Activated T-cell treated with anti-CD3 and anti-CD28 coated beads, Interleukin-2, amount 50 U/mL, for 1 hour (primary cell): ENCODE results near the gene GATA5.

ENCODE experiments used
- DNase-seq: peaks from one replicate; pipeline ENCODE4 v3.0.0-alpha.2; 2020

Gene GATA5

GRCh38 chr20:62472138-62472940 lies 3.5 kb downstream of the GATA5 start:
- no peak for DNase-seq

GRCh38 chr20:62470459-62470858 lies 5.3 kb downstream of the GATA5 start:
- no peak for DNase-seq

GRCh38 chr20:62470001-62470400 lies 5.8 kb downstream of the GATA5 start:
- DNase-seq, result no peak

GRCh38 chr20:62469352-62469751 lies 6.4 kb downstream of the GATA5 start:
- no peak for DNase-seq

GRCh38 chr20:62466806-62467537 lies 8.8 kb downstream of the GATA5 start:
- no peak for DNase-seq

- DNase-seq, result no peak
Observed at GRCh38 chr20:62466072-62466760, 9.6 kb downstream of the GATA5 start.

- no peak for DNase-seq
Observed at GRCh38 chr20:62464990-62465389, 10.8 kb downstream of the GATA5 start.

- no peak for DNase-seq
Observed at GRCh38 chr20:62464425-62464770, 11.4 kb downstream of the GATA5 start.

GRCh38 chr20:62463651-62464424 lies 12.0 kb downstream of the GATA5 start:
- no peak for DNase-seq

GRCh38 chr20:62462976-62463592 lies 12.7 kb downstream of the GATA5 start:
- DNase-seq, result no peak

GRCh38 chr20:62461834-62462233 lies 14.0 kb downstream of the GATA5 start:
- DNase-seq, result no peak

- DNase-seq, result no peak
Observed at GRCh38 chr20:62461157-62461556, 14.6 kb downstream of the GATA5 start.

GRCh38 chr20:62460678-62461077 lies 15.1 kb downstream of the GATA5 start:
- no peak for DNase-seq

- DNase-seq, result no peak
Observed at GRCh38 chr20:62459488-62459887, 16.3 kb downstream of the GATA5 start.

- no peak for DNase-seq
Observed at GRCh38 chr20:62458275-62459251, 17.2 kb downstream of the GATA5 start.

- DNase-seq, result no peak
Observed at GRCh38 chr20:62457831-62458230, 18.0 kb downstream of the GATA5 start.

GRCh38 chr20:62457098-62457497 lies 18.7 kb downstream of the GATA5 start:
- no peak for DNase-seq

- no peak for DNase-seq
Observed at GRCh38 chr20:62455929-62456328, 19.9 kb downstream of the GATA5 start.

- DNase-seq, result no peak
Observed at GRCh38 chr20:62454904-62455636, 20.7 kb downstream of the GATA5 start.

- DNase-seq, result no peak
Observed at GRCh38 chr20:62453186-62453808, 22.5 kb downstream of the GATA5 start.
